SIG-M5 treated with dmso at 0.1 percent for 504 hours (cell line): Measurements from ENCODE around the gene ELANE.
A peak's percentile ranks its signal among the peaks of the same experiment; 100 is the strongest.

Experiments used
- DNase-seq: peaks from one replicate; lab custom pipeline; 2025; ENCODE audit not compliant: unreplicated experiment; lab: John Stamatoyannopoulos, UW

The ELANE gene

GRCh38 chr19:892894-893689 is 41.0 kb downstream of the ELANE start, which contains the start of the genes MED16 and RNU6-9:
Gene MED16, minus strand, starts transcription at chr19:893187. Its CDS starts 2,056 bp downstream, at chr19:891131.
Gene RNU6-9, plus strand, starts transcription at chr19:893484.
- DNase-seq = peak; percentile 90

- no peak for DNase-seq
Observed at GRCh38 chr19:896434-896833, 44.3 kb downstream of the ELANE start.

- no peak for DNase-seq
Observed at GRCh38 chr19:896999-897398, 44.9 kb downstream of the ELANE start.

- no peak for DNase-seq
Observed at GRCh38 chr19:897442-898039, 45.4 kb downstream of the ELANE start.

GRCh38 chr19:898663-899062 is 46.6 kb downstream of the ELANE start:
- DNase-seq = no peak

- DNase-seq = no peak
Observed at GRCh38 chr19:899336-900042, 47.4 kb downstream of the ELANE start.

- DNase-seq = no peak
Observed at GRCh38 chr19:900043-900301, 47.9 kb downstream of the ELANE start.

- no peak for DNase-seq
Observed at GRCh38 chr19:900302-901111, 48.4 kb downstream of the ELANE start.

- DNase-seq = no peak
Observed at GRCh38 chr19:901216-902092, 49.4 kb downstream of the ELANE start.

GRCh38 chr19:902093-902370 is 49.9 kb downstream of the ELANE start:
- DNase-seq = no peak

- DNase-seq = no peak
Observed at GRCh38 chr19:902446-903226, 50.5 kb downstream of the ELANE start.

- DNase-seq = no peak
Observed at GRCh38 chr19:903266-903797, 51.2 kb downstream of the ELANE start.

- no peak for DNase-seq
Observed at GRCh38 chr19:904545-904944, 52.4 kb downstream of the ELANE start.
